AG08396 (cell line): ENCODE results near the gene INPP5E.

Experiments used
- DNase-seq: peaks from one replicate; pipeline ENCODE4 v3.0.0; 2012; ENCODE audit warnings: low spot score, mixed read lengths

Gene INPP5E

GRCh38 chr9:136472640-136473353, 33.2 kb upstream of the INPP5E start:
- no peak for DNase-seq

- DNase-seq: no peak
These were observed 32.3 kb upstream of the INPP5E start for GRCh38 chr9:136471802-136472487.

- DNase-seq: no peak
These were observed 31.3 kb upstream of the INPP5E start for GRCh38 chr9:136470792-136471469.

GRCh38 chr9:136470356-136470755, 30.7 kb upstream of the INPP5E start:
- no peak for DNase-seq

- DNase-seq: no peak
These were observed 28.1 kb upstream of the INPP5E start for GRCh38 chr9:136467766-136468165.

GRCh38 chr9:136466155-136466541, 26.5 kb upstream of the INPP5E start:
- no peak for DNase-seq

- DNase-seq: no peak
These were observed 26.0 kb upstream of the INPP5E start for GRCh38 chr9:136465500-136466154.

GRCh38 chr9:136464241-136464640, 24.6 kb upstream of the INPP5E start:
- DNase-seq: no peak

GRCh38 chr9:136463578-136463977, 23.9 kb upstream of the INPP5E start:
- no peak for DNase-seq

- DNase-seq: no peak
These were observed 23.0 kb upstream of the INPP5E start for GRCh38 chr9:136462664-136463063.

GRCh38 chr9:136460772-136461325, 21.2 kb upstream of the INPP5E start:
- no peak for DNase-seq

- DNase-seq: no peak
These were observed 19.8 kb upstream of the INPP5E start for GRCh38 chr9:136459425-136459824.

GRCh38 chr9:136457326-136457725, 17.7 kb upstream of the INPP5E start:
- DNase-seq: no peak

- no peak for DNase-seq
These were observed 16.6 kb upstream of the INPP5E start for GRCh38 chr9:136456258-136456657.

GRCh38 chr9:136455043-136456002, 15.7 kb upstream of the INPP5E start:
- DNase-seq: no peak

- no peak for DNase-seq
These were observed 14.6 kb upstream of the INPP5E start for GRCh38 chr9:136454026-136454796.

- no peak for DNase-seq
These were observed 13.7 kb upstream of the INPP5E start for GRCh38 chr9:136453326-136453725.

GRCh38 chr9:136451221-136451877, 11.7 kb upstream of the INPP5E start:
- DNase-seq: no peak

- DNase-seq: no peak
These were observed 9.0 kb upstream of the INPP5E start for GRCh38 chr9:136448655-136449054.
